HepG2 (cell line): ENCODE results near the gene STUB1. TPM values are rescaled to one million over a fixed set of nuclear protein-coding genes. Genes with fewer than 3 reads are reported as not detected.

Experiments
- ARID2 ChIP-seq: sonication (generic); formaldehyde crosslinking; IDR thresholded peaks from 2 replicates; pipeline ENCODE4 v1.8.1; 2022; ENCODE audit warnings: mild to moderate bottlenecking, missing genetic modification reagents, borderline replicate concordance
- ATAD3A ChIP-seq: sonication (generic); formaldehyde crosslinking; IDR thresholded peaks from 2 replicates; pipeline ENCODE4 v1.4.0; 2020; ENCODE audit warnings: missing genetic modification reagents
- ELF1 ChIP-seq: sonication (generic); formaldehyde crosslinking; IDR thresholded peaks from 2 replicates; pipeline ENCODE4 v1.4.0; 2020; ENCODE audit warnings: missing genetic modification reagents
- HMGXB4 ChIP-seq, 2 experiments: sonication (generic) in 1 of 2; formaldehyde crosslinking in 1 of 2; IDR thresholded peaks; 2 replicates each; pipeline versions ENCODE4 v1.4.0 to v1.6.1; 2018 to 2020; ENCODE audit warnings: missing genetic modification reagents in 2 of 2, borderline replicate concordance in 1 of 2, low read depth in 1 of 2, mild to moderate bottlenecking in 1 of 2, missing biosample characterization in 1 of 2
- KDM5B ChIP-seq: sonication (generic); formaldehyde crosslinking; IDR thresholded peaks from 2 replicates; pipeline ENCODE4 v1.4.0; 2020; ENCODE audit warnings: missing genetic modification reagents, mild to moderate bottlenecking, borderline replicate concordance
- MEIS1 ChIP-seq: sonication (generic); formaldehyde crosslinking; IDR thresholded peaks from 2 replicates; pipeline ENCODE4 v1.9.0; 2021; ENCODE audit warnings: mild to moderate bottlenecking, missing genetic modification reagents, moderate library complexity, borderline replicate concordance
- MYC ChIP-seq: sonication (generic); formaldehyde crosslinking; IDR thresholded peaks from 2 replicates; pipeline ENCODE4 v1.9.0; 2021; ENCODE audit warnings: missing genetic modification reagents, borderline replicate concordance
- POGZ ChIP-seq: sonication (generic); formaldehyde crosslinking; IDR thresholded peaks from 2 replicates; pipeline ENCODE4 v1.4.0; 2020; ENCODE audit warnings: mild to moderate bottlenecking, missing genetic modification reagents
- REST ChIP-seq, 2 experiments: IDR thresholded peaks; 2 replicates each; pipeline ENCODE4 v1.6.1; 2011 to 2012; ENCODE audit warnings: low read length in 2 of 2, borderline replicate concordance in 1 of 2, low read depth in 1 of 2, mild to moderate bottlenecking in 1 of 2, moderate library complexity in 1 of 2
- SRSF1 ChIP-seq: fragments of 200-400 bp; formaldehyde crosslinking; optimal IDR thresholded peaks from 2 replicates; pipeline ENCODE3; 2017; ENCODE audit warnings: mild to moderate bottlenecking, low read depth, low read length, moderate library complexity
- TAF1 ChIP-seq: sonication (generic); formaldehyde crosslinking; IDR thresholded peaks from 2 replicates; pipeline ENCODE4 v1.4.0; 2020; ENCODE audit warnings: missing genetic modification reagents
- U2AF1 ChIP-seq: fragments of 200-400 bp; formaldehyde crosslinking; optimal IDR thresholded peaks from 2 replicates; pipeline ENCODE3; 2017; ENCODE audit warnings: mild to moderate bottlenecking, low read depth, low read length
- ZFP36 ChIP-seq: fragments of 150-350 bp; IDR thresholded peaks from 2 replicates; pipeline ENCODE4 v1.6.1; 2018; ENCODE audit warnings: borderline replicate concordance, low read length, low read depth; ENCODE audit not compliant: partially characterized antibody
- ZNF10 ChIP-seq: sonication (generic); formaldehyde crosslinking; IDR thresholded peaks from 2 replicates; pipeline ENCODE4 v1.4.0; 2020; ENCODE audit warnings: mild to moderate bottlenecking, low read depth, missing genetic modification reagents, borderline replicate concordance
- ZNF367 ChIP-seq: sonication (generic); formaldehyde crosslinking; IDR thresholded peaks from 2 replicates; pipeline ENCODE4 v1.4.0; 2020; ENCODE audit warnings: missing genetic modification reagents, borderline replicate concordance
- ZNF432 ChIP-seq: sonication (generic); formaldehyde crosslinking; IDR thresholded peaks from 2 replicates; pipeline ENCODE4 v1.5.0; 2020; ENCODE audit warnings: missing genetic modification reagents, mild to moderate bottlenecking, borderline replicate concordance
- ZNF746 ChIP-seq: sonication (generic); formaldehyde crosslinking; IDR thresholded peaks from 2 replicates; pipeline ENCODE4 v1.8.0; 2022; ENCODE audit warnings: mild to moderate bottlenecking, missing genetic modification reagents
- ZNF83 ChIP-seq: sonication (generic); formaldehyde crosslinking; IDR thresholded peaks from 2 replicates; pipeline ENCODE4 v1.4.0; 2020; ENCODE audit warnings: missing genetic modification reagents, mild to moderate bottlenecking, borderline replicate concordance
- polyA plus RNA-seq, 8 experiments: library from polyadenylated mRNA; depleted of rRNA in 3 of 8; stranded (reverse) in 7 of 8; unstranded in 1 of 8; fragments of >200 nt; fragmentation: Illumina TruSeq in 4 of 8; extraction: Trizol in 4 of 8; gene quantifications; 2 replicates each; pipeline versions ENCODE4 v1.2.1 to v1.2.3, GENCODE V29; 2011 to 2016; ENCODE audit warnings: low read depth in 4 of 8, missing spikeins in 1 of 8, mixed read lengths in 1 of 8; ENCODE audit not compliant: insufficient read depth in 1 of 8
- total RNA-seq, 5 experiments: library from RNA; depleted of rRNA; stranded (reverse); fragments of >200 nt; fragmentation: Illumina TruSeq; extraction: Trizol; gene quantifications; 2 replicates each; pipeline ENCODE4 v1.2.3, GENCODE V29; 2016; ENCODE audit warnings: low read depth in 1 of 5
- TF ChIP-seq, protein P1 (sequence below): sonication (generic); formaldehyde crosslinking; IDR thresholded peaks from 2 replicates; pipeline ENCODE4 v1.5.0; 2020; ENCODE audit warnings: missing genetic modification reagents
- TF ChIP-seq, protein P2 (sequence below): sonication (generic); formaldehyde crosslinking; IDR thresholded peaks from 2 replicates; pipeline ENCODE4 v1.4.0; 2020; ENCODE audit warnings: mild to moderate bottlenecking, missing genetic modification reagents
- TF ChIP-seq, protein P3 (sequence below): sonication (generic); formaldehyde crosslinking; IDR thresholded peaks from 2 replicates; pipeline ENCODE4 v1.4.0; 2020; ENCODE audit warnings: mild to moderate bottlenecking, missing genetic modification reagents

The STUB1 gene
- total and polyA plus RNA-seq, 2 of the 13 experiments (the other 11 are each of a cell fraction or from before 2014, with no cell fraction given): 52.9 to 78.2 TPM

GRCh38 chr16:642189-643049 lies 37.8 kb upstream of the STUB1 start (continued):
- TF ChIP-seq ZNF83 (CRISPR knock-in tag): 0 out of 2 replicates have a peak, but pooled peaks have one; percentile 26
- no peak for TF ChIP-seq POGZ (CRISPR knock-in tag)
- peak; percentile 53; the same call in 1 of the 2 replicates for TF ChIP-seq TAF1 (CRISPR knock-in tag)
- TF ChIP-seq HMGXB4 (CRISPR knock-in tag; IDR thresholded peaks at IDR 0.05; ENCODE audit: borderline replicate concordance in 1 of 2, low read depth in 1 of 2): no peak; a peak in 1 of 4 replicates
- TF ChIP-seq REST (IDR thresholded peaks at IDR 0.05; ENCODE audit: borderline replicate concordance in 1 of 2, low read depth in 1 of 2, low read length in 2 of 2): no peak; a peak in 1 of 4 replicates
- peak; percentile 90 for TF ChIP-seq MYC
- no peak for TF ChIP-seq ATAD3A (CRISPR knock-in tag)
- TF ChIP-seq, protein P1, sequence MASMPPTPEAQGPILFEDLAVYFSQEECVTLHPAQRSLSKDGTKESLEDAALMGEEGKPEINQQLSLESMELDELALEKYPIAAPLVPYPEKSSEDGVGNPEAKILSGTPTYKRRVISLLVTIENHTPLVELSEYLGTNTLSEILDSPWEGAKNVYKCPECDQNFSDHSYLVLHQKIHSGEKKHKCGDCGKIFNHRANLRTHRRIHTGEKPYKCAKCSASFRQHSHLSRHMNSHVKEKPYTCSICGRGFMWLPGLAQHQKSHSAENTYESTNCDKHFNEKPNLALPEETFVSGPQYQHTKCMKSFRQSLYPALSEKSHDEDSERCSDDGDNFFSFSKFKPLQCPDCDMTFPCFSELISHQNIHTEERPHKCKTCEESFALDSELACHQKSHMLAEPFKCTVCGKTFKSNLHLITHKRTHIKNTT: no peak
- no peak for TF ChIP-seq U2AF1
- TF ChIP-seq ZNF432 (CRISPR knock-in tag): no peak
- no peak; the same call in 1 of the 2 replicates for TF ChIP-seq KDM5B
- no peak for TF ChIP-seq ZNF10 (CRISPR knock-in tag)
- no peak for TF ChIP-seq ZFP36
- TF ChIP-seq SRSF1: peak; percentile 34
- no peak for TF ChIP-seq MEIS1
- no peak for TF ChIP-seq ARID2 (CRISPR knock-in tag)
- TF ChIP-seq, protein P2, sequence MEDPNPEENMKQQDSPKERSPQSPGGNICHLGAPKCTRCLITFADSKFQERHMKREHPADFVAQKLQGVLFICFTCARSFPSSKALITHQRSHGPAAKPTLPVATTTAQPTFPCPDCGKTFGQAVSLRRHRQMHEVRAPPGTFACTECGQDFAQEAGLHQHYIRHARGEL (CRISPR knock-in tag): no peak
- no peak for TF ChIP-seq ZNF367
- TF ChIP-seq, protein P3, sequence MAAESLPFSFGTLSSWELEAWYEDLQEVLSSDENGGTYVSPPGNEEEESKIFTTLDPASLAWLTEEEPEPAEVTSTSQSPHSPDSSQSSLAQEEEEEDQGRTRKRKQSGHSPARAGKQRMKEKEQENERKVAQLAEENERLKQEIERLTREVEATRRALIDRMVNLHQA (CRISPR knock-in tag): no peak
- TF ChIP-seq ZNF746 (CRISPR knock-in tag): no peak
- TF ChIP-seq ELF1 (CRISPR knock-in tag): peak; percentile 78
